HS-27A (cell line): Measurements from ENCODE around the gene PPFIA1.
A peak's percentile ranks its signal among the peaks of the same experiment; 100 is the strongest.

Experiments
- DNase-seq: peaks from one replicate; pipeline ENCODE4 v3.0.0-alpha.2; 2012; ENCODE audit warnings: low read depth, missing footprints

Gene PPFIA1

GRCh38 chr11:70415191-70415590 is 144.7 kb downstream of the PPFIA1 start:
- DNase-seq = no peak

- DNase-seq = no peak
These were observed 145.3 kb downstream of the PPFIA1 start for GRCh38 chr11:70415642-70416395.

GRCh38 chr11:70416881-70417280 is 146.4 kb downstream of the PPFIA1 start:
- DNase-seq = no peak

- DNase-seq = no peak
These were observed 147.6 kb downstream of the PPFIA1 start for GRCh38 chr11:70418130-70418529.

GRCh38 chr11:70419307-70420007 is 149.0 kb downstream of the PPFIA1 start:
- no peak for DNase-seq

- DNase-seq = no peak
These were observed 149.5 kb downstream of the PPFIA1 start for GRCh38 chr11:70420008-70420464.

GRCh38 chr11:70420496-70420895 is 150.0 kb downstream of the PPFIA1 start:
- no peak for DNase-seq

GRCh38 chr11:70421123-70421522 is 150.6 kb downstream of the PPFIA1 start:
- DNase-seq = no peak

- no peak for DNase-seq
These were observed 152.4 kb downstream of the PPFIA1 start for GRCh38 chr11:70422692-70423522.

GRCh38 chr11:70423523-70424505 is 153.3 kb downstream of the PPFIA1 start:
- DNase-seq = peak; percentile 66

- no peak for DNase-seq
These were observed 154.4 kb downstream of the PPFIA1 start for GRCh38 chr11:70424765-70425344.

- no peak for DNase-seq
These were observed 156.9 kb downstream of the PPFIA1 start for GRCh38 chr11:70427436-70427835.

GRCh38 chr11:70428701-70429427 is 158.4 kb downstream of the PPFIA1 start:
- DNase-seq = no peak

GRCh38 chr11:70429428-70429705 is 158.9 kb downstream of the PPFIA1 start:
- no peak for DNase-seq

- no peak for DNase-seq
These were observed 159.4 kb downstream of the PPFIA1 start for GRCh38 chr11:70429724-70430521.

- no peak for DNase-seq
These were observed 160.4 kb downstream of the PPFIA1 start for GRCh38 chr11:70430671-70431574.

GRCh38 chr11:70431611-70432010 is 161.1 kb downstream of the PPFIA1 start:
- DNase-seq = no peak

- DNase-seq = no peak
These were observed 161.6 kb downstream of the PPFIA1 start for GRCh38 chr11:70432065-70432464.

GRCh38 chr11:70432580-70432979 is 162.1 kb downstream of the PPFIA1 start:
- no peak for DNase-seq
